PC-3 (cell line): ENCODE data around the gene UGT1A9. TPM values are rescaled to one million over a fixed set of nuclear protein-coding genes. Genes with fewer than 3 reads are reported as not detected.

Experiments
- ATAC-seq: fragments of 200-7000 bp; cut with Tn5 transposase; 2 replicates; pipeline ENCODE4 v1.9.1; 2020; ENCODE audit warnings: mild to moderate bottlenecking, moderate library complexity
- BruUV-seq: library from RNA; stranded (reverse); fragments of 400-500 nt; replicated peaks from 2 replicates; lab custom pipeline; 2021; lab: Mats Ljungman, UMichigan
- CTCF ChIA-PET: fragments of 300-600 bp; sonication (Branson Sonifier 250); formaldehyde crosslinking; loops from one replicate; lab custom pipeline; 2022; ENCODE audit warnings: antibody characterized with exemption; lab: Charles Lee
- POLR2A ChIA-PET: fragments of 300-600 bp; sonication (Branson Sonifier 250); formaldehyde crosslinking; loops from one replicate; lab custom pipeline; 2022; ENCODE audit warnings: antibody characterized with exemption; ENCODE audit not compliant: unreplicated experiment; lab: Charles Lee
- DNase-seq: peaks from one replicate; pipeline ENCODE4 v3.0.0-alpha.2; 2015
- H2AFZ ChIP-seq: fragments of 300-600 bp; sonication (generic); 2 replicates; pipeline ENCODE4 v1.6.0; 2016; ENCODE audit warnings: antibody characterized with exemption, low read length
- H3F3A ChIP-seq: fragments of 300-600 bp; sonication (generic); one replicate; pipeline ENCODE4 v1.6.0; 2017; ENCODE audit warnings: antibody characterized with exemption, low read length, control low read depth, mild to moderate bottlenecking; ENCODE audit not compliant: unreplicated experiment
- H3K27ac ChIP-seq: fragments of 300-600 bp; sonication (generic); 2 replicates; pipeline ENCODE4 v1.5.1; 2016; ENCODE audit warnings: mild to moderate bottlenecking, low read length
- H3K27me3 ChIP-seq: fragments of 300-600 bp; sonication (generic); 2 replicates; pipeline ENCODE4 v1.6.1; 2016; ENCODE audit warnings: low read length, mixed read lengths
- H3K36me3 ChIP-seq: fragments of 300-600 bp; sonication (generic); 2 replicates; pipeline ENCODE4 v1.6.1; 2016; ENCODE audit warnings: low read depth, mixed run types, low read length, mixed read lengths
- H3K4me1 ChIP-seq: fragments of 300-600 bp; sonication (generic); 2 replicates; pipeline ENCODE4 v1.5.1; 2016; ENCODE audit warnings: low read length; ENCODE audit not compliant: insufficient read depth
- H3K4me2 ChIP-seq: fragments of 300-600 bp; sonication (generic); 2 replicates; pipeline ENCODE4 v1.6.0; 2016; ENCODE audit warnings: low read length
- H3K4me3 ChIP-seq: fragments of 300-600 bp; sonication (generic); 2 replicates; pipeline ENCODE4 v1.5.1; 2016; ENCODE audit warnings: mild to moderate bottlenecking, low read length, mixed read lengths
- H3K79me2 ChIP-seq: fragments of 300-600 bp; sonication (generic); 2 replicates; pipeline ENCODE4 v1.6.1; 2017; ENCODE audit warnings: low read length, mixed read lengths
- H3K9ac ChIP-seq: fragments of 300-600 bp; sonication (generic); 2 replicates; pipeline ENCODE4 v1.6.0; 2016; ENCODE audit warnings: mild to moderate bottlenecking, low read length
- H3K9me2 ChIP-seq: fragments of 300-600 bp; sonication (generic); replicated peaks from 2 replicates; pipeline ENCODE4 v1.6.1; 2016; ENCODE audit warnings: mixed run types, low read length, mixed read lengths
- H3K9me3 ChIP-seq: fragments of 300-600 bp; sonication (generic); 2 replicates; pipeline ENCODE4 v1.6.1; 2016; ENCODE audit warnings: low read length, mixed read lengths
- H4K20me1 ChIP-seq: fragments of 300-600 bp; sonication (generic); 2 replicates; pipeline ENCODE4 v1.6.1; 2016; ENCODE audit warnings: low read length, mixed read lengths
- EZH2 ChIP-seq: fragments of 300-600 bp; sonication (generic); IDR thresholded peaks from one replicate; pipeline ENCODE4 v1.6.1; 2017; ENCODE audit warnings: antibody characterized with exemption, mild to moderate bottlenecking, low read length; ENCODE audit not compliant: unreplicated experiment
- EZH2phosphoT487 ChIP-seq: fragments of 300-600 bp; sonication (generic); IDR thresholded peaks from 2 replicates; pipeline ENCODE4 v1.6.1; 2018; ENCODE audit warnings: mild to moderate bottlenecking, antibody characterized with exemption, low read length, borderline replicate concordance
- intact Hi-C: fragments of 100-400 bp; cut with micrococcal nuclease; formaldehyde crosslinking; loops from 2 replicates; pipeline ENCODE4 v1.9.0; 2023
- total RNA-seq: library from RNA; depleted of rRNA; stranded (reverse); fragments of >200 nt; gene quantifications from 2 replicates; pipeline ENCODE4 v1.2.3, GENCODE V29; 2014
- TF ChIP-seq, protein P1 (sequence below): fragments of 300-600 bp; sonication (generic); conservative IDR thresholded peaks from 2 replicates; pipeline ENCODE4 v1.5.1; 2017; ENCODE audit warnings: antibody characterized with exemption, low read depth, mild to moderate bottlenecking, low read length

UGT1A9 gene
- total RNA-seq, 1 experiment from 2014 or later, result not detected

DNA sequence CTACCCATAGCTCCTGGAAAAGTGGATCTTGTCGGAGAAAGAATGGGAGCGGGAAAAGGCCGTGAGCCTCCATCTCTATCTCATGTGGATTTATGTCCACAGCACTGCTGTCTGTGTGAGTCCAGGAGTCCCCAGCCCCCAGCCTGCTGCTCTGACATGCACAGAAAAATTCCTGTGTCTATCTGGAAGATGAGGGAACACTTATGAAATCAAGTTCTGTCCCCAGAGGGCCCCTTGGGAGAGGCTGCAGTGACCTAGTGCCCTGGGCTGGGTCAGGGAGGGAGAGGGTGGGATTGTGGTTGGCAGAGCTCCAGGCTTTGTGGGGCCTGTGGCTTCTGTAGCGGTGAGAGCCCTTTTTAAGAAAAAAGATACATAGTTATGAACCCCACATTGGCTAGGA, 145.1 kb downstream of the UGT1A9 start:
- H3K27ac ChIP-seq, result no peak overlapping the region
- BruUV-seq, result no TSS peak

DNA sequence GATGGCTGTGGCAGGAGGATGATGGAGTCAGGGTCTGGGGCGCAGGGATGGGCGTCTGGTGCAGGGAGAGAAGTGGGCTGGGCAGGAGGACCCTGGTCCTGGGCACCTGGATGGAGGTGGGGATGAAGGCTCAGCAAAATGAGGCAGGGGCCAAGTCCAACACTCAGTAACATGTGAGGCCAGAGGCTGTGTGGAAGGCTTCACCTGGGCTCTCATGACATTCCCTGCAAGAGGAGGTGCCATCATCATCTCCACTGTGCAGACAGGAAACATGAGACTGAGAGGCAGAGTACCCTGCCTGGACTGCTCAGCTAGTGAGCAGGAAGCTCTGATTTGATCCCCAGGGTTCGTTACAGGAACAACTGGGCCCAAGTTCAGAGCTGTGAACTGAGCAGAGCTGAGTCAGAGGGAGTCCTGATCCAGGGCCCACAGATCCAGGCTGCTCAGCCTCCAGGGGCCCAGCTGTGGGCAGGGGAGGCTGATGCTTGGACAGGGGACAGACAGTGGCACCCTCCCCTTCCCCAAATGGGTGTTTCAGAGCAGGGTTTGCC, 145.7 kb downstream of the UGT1A9 start:
- Histone ChIP-seq H3K9me2 (no peaks in the 10 kb centered on the region), H3K9ac (no peak overlapping the region), H3F3A (no peaks in the 10 kb centered on the region), H3K4me3 (no peak overlapping the region), H3K27me3 (no peaks in the 10 kb centered on the region), H3K36me3 (no peaks in the 10 kb centered on the region), H2AFZ (no peak overlapping the region), H3K4me2 (no peak overlapping the region), H4K20me1 (no peaks in the 10 kb centered on the region), H3K4me1 (no peaks in the 10 kb centered on the region), H3K27ac (no peak overlapping the region), H3K9me3 (no peaks in the 10 kb centered on the region), H3K79me2 (no peaks in the 10 kb centered on the region)
- TF ChIP-seq, protein P1, sequence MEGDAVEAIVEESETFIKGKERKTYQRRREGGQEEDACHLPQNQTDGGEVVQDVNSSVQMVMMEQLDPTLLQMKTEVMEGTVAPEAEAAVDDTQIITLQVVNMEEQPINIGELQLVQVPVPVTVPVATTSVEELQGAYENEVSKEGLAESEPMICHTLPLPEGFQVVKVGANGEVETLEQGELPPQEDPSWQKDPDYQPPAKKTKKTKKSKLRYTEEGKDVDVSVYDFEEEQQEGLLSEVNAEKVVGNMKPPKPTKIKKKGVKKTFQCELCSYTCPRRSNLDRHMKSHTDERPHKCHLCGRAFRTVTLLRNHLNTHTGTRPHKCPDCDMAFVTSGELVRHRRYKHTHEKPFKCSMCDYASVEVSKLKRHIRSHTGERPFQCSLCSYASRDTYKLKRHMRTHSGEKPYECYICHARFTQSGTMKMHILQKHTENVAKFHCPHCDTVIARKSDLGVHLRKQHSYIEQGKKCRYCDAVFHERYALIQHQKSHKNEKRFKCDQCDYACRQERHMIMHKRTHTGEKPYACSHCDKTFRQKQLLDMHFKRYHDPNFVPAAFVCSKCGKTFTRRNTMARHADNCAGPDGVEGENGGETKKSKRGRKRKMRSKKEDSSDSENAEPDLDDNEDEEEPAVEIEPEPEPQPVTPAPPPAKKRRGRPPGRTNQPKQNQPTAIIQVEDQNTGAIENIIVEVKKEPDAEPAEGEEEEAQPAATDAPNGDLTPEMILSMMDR, result no peak
- TF ChIP-seq EZH2 (no peak), EZH2phosphoT487 (no peak)
- CTCF ChIA-PET, result no interaction called here
- ATAC-seq, result no peak; the same call in 1 of the 2 replicates
- no peak for DNase-seq
- intact Hi-C loops, result no loop called here
- POLR2A ChIA-PET, result no interaction called here
- BruUV-seq, result no TSS peak

More for the DNA sequence above, 145.1 kb downstream of the UGT1A9 start:
- no peak overlapping the region for H3K9ac ChIP-seq
- H3K9me2 ChIP-seq, result no peaks in the 10 kb centered on the region
- TF ChIP-seq, protein P1, result no peak
- TF ChIP-seq EZH2phosphoT487, result no peak
- no peak for TF ChIP-seq EZH2
- no peaks in the 10 kb centered on the region for H3K36me3 ChIP-seq
- no peaks in the 10 kb centered on the region for H3F3A ChIP-seq
- intact Hi-C loops, result no loop called here
- H4K20me1 ChIP-seq, result no peaks in the 10 kb centered on the region
- H3K27me3 ChIP-seq, result no peaks in the 10 kb centered on the region
- H3K4me1 ChIP-seq, result no peaks in the 10 kb centered on the region
- no peak overlapping the region for H2AFZ ChIP-seq
- H3K79me2 ChIP-seq, result no peaks in the 10 kb centered on the region
- H3K9me3 ChIP-seq, result no peaks in the 10 kb centered on the region
- ChIA-PET CTCF (no interaction called here), POLR2A (no interaction called here)
- no peak overlapping the region for H3K4me2 ChIP-seq
- no peak for ATAC-seq
- no peak for DNase-seq
- H3K4me3 ChIP-seq, result no peak overlapping the region

DNA sequence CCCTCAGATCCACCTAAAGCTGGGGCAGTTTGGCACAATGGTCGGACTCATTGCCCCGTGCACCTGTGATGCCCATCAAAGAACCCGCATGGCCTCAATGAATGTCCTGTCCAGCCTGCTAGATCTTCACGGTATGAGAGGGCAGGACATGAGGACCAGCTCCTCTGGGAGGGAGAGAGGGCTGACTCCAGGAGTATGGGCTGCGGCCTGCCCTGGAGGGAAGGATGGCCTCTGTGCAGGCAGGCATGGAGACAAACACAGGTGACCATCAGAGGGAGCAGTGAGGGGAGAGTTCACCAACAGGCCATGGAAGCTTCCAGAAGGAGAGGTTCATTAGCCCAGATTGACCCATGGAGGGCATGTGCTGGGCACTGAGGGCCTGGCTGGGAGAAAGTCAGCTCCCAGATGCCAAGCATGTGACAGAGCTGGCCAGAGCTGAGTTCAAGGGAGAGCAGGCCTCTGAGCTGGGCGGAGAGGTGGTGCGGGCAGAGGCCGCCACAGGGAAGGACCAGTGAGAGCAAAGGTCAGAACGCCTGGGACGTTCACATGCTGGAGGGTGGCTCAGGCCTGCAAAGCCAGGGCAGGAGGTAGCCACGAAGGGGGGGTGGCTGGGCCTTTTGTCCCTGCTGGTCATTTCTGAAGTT, 146.4 kb downstream of the UGT1A9 start:
- CTCF ChIA-PET, result no interaction called here
- BruUV-seq, result no TSS peak
- ATAC-seq, result no peak

More for the DNA sequence above, 146.4 kb downstream of the UGT1A9 start:
- Histone ChIP-seq H2AFZ (no peak overlapping the region), H3F3A (no peaks in the 10 kb centered on the region), H3K27me3 (no peaks in the 10 kb centered on the region), H3K9ac (no peak overlapping the region), H3K9me3 (no peaks in the 10 kb centered on the region), H3K79me2 (no peaks in the 10 kb centered on the region), H3K36me3 (no peaks in the 10 kb centered on the region), H4K20me1 (no peaks in the 10 kb centered on the region), H3K4me3 (no peak overlapping the region), H3K27ac (no peak overlapping the region), H3K9me2 (no peaks in the 10 kb centered on the region), H3K4me1 (no peaks in the 10 kb centered on the region), H3K4me2 (no peak overlapping the region)
- POLR2A ChIA-PET, result no interaction called here
- intact Hi-C loops, result no loop called here
- no peak for DNase-seq
- TF ChIP-seq, protein P1, result no peak
- TF ChIP-seq EZH2phosphoT487, result no peak
- no peak for TF ChIP-seq EZH2
